ENCODE data around the gene RPS19.

RPS19 gene

GRCh38 chr19:41879670-41880328, 19.7 kb downstream of the RPS19 start:
- no peak for DNase-seq

GRCh38 chr19:41880329-41880708, 20.3 kb downstream of the RPS19 start:
- DNase-seq, result no peak

GRCh38 chr19:41882568-41883462, 22.8 kb downstream of the RPS19 start, which contains the start of gene ARHGEF1:
TSS of gene ARHGEF1 (plus strand) at chr19:41883184. CDS start at chr19:41888083, 4,899 bp downstream.
- peak; percentile 71 for DNase-seq

- no peak for DNase-seq
Observed at GRCh38 chr19:41883463-41883820, 23.4 kb downstream of the RPS19 start.

GRCh38 chr19:41883821-41884733, 24.0 kb downstream of the RPS19 start:
- DNase-seq, result peak; percentile 94

- peak; percentile 76 for DNase-seq
Observed at GRCh38 chr19:41886761-41887710, 27.0 kb downstream of the RPS19 start.

- DNase-seq, result peak; percentile 89
Observed at GRCh38 chr19:41887711-41888382, 27.8 kb downstream of the RPS19 start.

GRCh38 chr19:41888926-41889325, 28.9 kb downstream of the RPS19 start:
- DNase-seq, result peak; percentile 52

- DNase-seq, result peak; percentile 25
Observed at GRCh38 chr19:41889896-41890295, 29.8 kb downstream of the RPS19 start.

GRCh38 chr19:41890936-41891335, 30.9 kb downstream of the RPS19 start:
- DNase-seq, result no peak

- no peak for DNase-seq
Observed at GRCh38 chr19:41892173-41892902, 32.3 kb downstream of the RPS19 start.

- DNase-seq, result peak; percentile 37
Observed at GRCh38 chr19:41893899-41894298, 33.8 kb downstream of the RPS19 start.

GRCh38 chr19:41894350-41894749, 34.3 kb downstream of the RPS19 start:
- DNase-seq, result no peak

GRCh38 chr19:41895745-41896580, 35.9 kb downstream of the RPS19 start:
- DNase-seq, result no peak

GRCh38 chr19:41896581-41896942, 36.5 kb downstream of the RPS19 start:
- DNase-seq, result no peak

- DNase-seq, result no peak
Observed at GRCh38 chr19:41897181-41897580, 37.1 kb downstream of the RPS19 start.

GRCh38 chr19:41897820-41898219, 37.8 kb downstream of the RPS19 start:
- no peak for DNase-seq

GRCh38 chr19:41898235-41898634, 38.2 kb downstream of the RPS19 start:
- DNase-seq, result no peak

GRCh38 chr19:41901707-41902360, 41.8 kb downstream of the RPS19 start:
- DNase-seq, result no peak

All from stimulated activated CD8-positive, alpha-beta memory T cell treated with anti-CD3 and anti-CD28 coated beads, Interleukin-4, amount 100 ng/mL, for 48 hours (primary cell).